ENCODE measurements around the gene TRAIP.

TRAIP gene

GRCh38 chr3:49813497-49814174, 42.7 kb downstream of the TRAIP start, which contains the start of gene UBA7:
Gene UBA7, minus strand, starts transcription at chr3:49813953. Its CDS starts 166 bp downstream, at chr3:49813787.
- no peak for FAIRE-seq

- FAIRE-seq, result no peak
These were observed 43.4 kb downstream of the TRAIP start for GRCh38 chr3:49812916-49813496.

GRCh38 chr3:49807431-49808114, 48.8 kb downstream of the TRAIP start:
- no peak for FAIRE-seq

DNA sequence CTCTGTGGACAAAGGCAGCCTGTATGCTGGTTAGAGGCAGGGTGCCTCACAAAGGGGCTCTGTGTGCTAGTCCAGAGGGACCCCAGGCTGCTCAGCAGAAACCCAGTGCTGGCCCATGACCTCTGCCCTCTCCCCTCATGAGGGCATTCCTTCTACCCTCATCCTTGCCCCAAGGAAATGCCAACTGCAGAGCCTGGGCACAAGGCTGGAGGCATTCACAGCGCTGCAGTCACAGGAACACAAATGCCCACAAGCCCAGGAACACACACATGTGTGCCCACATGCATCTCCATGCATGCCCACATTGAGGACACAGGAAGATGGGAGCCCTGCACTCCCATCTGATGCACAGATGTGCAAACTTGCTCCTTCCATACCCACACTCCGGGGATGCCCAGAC, 49.5 kb downstream of the TRAIP start:
- no peak for FAIRE-seq

- no peak for FAIRE-seq
These were observed 50.3 kb downstream of the TRAIP start for GRCh38 chr3:49805897-49806701.

DNA sequence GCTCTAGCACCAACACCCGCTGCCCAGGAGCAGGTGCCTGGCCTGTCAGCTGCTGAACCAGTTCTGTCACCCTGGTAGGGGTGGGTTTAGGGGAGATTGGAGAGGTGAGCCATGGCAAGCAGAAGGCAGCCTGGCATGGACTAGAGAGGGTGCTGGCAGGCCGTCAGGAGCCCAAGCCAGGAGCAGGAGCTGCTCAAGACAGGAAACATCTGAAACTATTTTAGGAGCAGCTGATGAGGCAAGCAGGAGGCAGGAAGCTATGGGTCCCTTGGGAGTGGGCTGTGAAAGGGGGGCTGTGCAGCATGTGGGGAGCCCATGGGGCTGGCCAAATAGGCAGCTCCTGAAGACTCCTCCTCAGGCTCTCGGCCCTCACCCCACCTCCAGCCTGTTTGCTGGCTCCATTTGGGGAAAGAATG, 51.0 kb downstream of the TRAIP start:
- FAIRE-seq, result no peak

DNA sequence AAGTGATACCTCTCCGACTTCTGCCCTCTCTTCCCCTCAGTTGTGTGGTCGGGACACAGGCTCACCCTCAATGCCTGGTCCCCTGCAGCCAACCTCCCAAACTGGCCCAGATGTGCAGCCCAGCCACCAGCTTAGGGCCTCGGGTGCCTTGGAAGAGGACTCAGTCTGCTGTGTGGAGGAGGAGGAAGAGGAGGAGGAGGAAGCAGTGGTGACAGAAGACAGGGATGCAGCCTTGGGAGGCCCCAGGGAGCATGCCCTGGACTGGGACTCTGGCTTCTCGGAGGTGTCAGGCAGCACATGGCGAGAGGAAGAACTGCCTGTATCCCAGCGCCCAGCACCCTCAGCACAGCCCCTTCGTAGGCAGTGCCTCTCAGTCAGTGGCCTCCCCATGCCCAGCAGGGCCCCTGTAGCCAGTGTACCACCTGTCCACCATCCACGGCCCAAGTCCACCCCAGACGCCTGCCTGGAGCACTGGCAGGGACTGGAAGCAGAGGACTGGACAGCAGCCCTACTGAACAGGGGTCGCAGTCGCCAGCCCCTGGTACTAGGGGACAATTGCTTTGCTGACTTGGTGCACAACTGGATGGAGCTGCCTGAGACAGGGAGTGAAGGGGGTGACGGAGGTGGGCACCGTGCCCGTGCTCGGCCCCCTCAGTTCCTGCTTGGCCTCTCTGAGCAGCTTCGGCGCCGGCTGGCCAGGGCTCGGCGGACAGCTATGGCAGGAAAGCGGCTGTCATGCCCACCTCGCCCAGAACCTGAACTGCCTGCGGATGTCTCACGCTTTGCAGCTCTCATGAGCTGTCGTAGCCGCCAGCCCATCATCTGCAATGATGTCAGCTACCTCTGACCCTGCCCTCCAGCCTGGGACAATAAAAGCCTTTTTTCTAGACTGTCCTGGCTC, 52.0 kb downstream of the TRAIP start:
- no peak for FAIRE-seq

DNA sequence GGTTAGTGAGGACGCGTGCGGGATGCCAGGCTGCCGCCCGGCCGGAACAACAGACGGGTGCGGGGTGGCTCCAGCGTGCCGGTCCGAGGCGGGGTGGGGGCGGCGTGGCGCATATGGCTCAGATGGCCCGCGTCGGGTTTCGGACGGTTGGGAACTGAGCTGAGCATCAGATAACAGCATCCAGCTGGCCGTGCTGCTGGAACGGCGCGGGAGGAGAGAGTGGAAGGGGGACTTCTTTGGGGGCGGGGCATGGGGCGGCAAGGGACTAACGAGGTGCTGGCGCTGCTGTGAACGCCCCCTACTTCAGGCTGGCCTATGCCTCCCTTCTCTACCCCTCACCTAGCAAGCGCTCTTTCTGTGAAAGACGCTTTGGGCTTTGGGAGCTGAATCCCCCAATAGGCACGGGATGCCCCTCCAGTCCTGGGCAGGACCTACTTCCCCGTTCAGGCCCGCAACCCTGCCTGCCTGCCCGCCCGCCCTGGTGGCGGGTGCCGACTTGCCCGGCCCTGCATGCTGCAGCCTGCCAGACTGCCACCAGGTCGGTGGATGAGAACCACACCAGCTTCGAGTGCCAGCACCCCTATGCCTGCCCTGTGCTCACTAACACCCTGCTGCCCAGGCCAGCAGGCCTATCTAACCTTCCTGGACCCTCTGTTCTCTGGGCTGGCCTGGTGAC, 52.8 kb downstream of the TRAIP start:
- no peak for FAIRE-seq

DNA sequence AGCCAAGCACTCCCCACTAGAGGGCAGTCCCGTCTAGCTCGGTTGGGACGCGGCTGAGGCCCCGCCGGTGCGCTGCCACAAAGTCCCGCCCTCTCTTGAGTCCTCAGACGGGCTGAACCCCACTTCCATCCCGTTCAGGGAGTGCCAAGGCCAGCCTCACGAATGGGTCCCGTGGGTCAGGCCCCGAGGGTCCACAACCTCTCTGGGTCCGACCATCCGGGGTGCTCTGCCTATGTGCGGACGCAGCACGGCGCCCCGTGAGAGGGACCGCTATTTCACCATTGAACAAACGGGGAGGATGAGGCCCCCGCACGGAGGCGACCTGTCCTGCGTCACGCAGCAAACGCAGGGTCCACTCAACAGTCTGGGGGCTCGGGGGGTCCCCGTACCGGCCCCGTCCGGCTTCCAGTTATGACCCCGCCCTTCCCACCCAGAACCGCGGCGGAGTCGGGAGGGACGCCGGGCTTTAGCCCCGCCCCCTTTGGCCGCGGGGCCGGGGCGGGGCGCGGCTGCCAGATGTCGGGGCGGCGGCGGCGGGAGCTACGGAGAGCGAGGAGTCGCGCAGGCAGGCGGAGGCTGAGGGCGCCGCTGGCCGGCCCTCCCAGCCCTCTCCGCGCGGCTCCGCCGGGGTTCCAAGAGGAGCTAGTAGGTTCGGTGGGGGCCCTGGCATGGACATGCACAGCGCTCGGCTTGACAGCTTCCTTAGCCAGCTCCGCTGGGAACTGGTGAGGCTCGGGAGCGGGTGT, 53.5 kb downstream of the TRAIP start, which contains the start of gene INKA1:
TSS of gene INKA1 (plus strand) at position 543 of the 746 bp plus-strand sequence. CDS start at position 675, 132 bp downstream.
- FAIRE-seq, result no peak

GRCh38 chr3:49801160-49801559, 55.2 kb downstream of the TRAIP start:
- FAIRE-seq, result no peak

GRCh38 chr3:49799761-49800160, 56.6 kb downstream of the TRAIP start, which contains the start of gene CDHR4:
Gene CDHR4, minus strand, starts transcription at chr3:49799873. Its CDS starts 61 bp downstream, at chr3:49799812.
- FAIRE-seq, result no peak

DNA sequence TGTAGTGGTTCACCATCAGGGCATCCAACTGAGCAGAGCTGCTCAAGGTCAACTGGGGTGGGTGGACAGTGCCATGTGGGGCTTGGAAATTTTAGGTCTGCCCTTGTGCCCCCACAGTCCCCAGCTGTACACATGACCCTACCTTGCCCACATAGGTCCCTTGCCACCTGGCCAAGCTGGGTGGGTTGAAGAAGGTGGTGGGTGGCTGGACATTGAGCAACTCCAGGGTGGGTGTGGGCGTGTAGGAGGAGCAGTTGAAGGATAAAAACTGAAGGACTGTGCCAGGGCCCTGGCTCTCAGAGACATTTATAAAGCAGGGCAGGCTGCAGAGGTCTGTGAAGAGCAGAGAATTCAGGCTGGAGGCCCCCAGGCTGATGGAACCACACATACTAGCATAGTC, 57.3 kb downstream of the TRAIP start:
- FAIRE-seq, result no peak

GRCh38 chr3:49794926-49795905, 61.1 kb downstream of the TRAIP start:
- FAIRE-seq, result no peak

DNA sequence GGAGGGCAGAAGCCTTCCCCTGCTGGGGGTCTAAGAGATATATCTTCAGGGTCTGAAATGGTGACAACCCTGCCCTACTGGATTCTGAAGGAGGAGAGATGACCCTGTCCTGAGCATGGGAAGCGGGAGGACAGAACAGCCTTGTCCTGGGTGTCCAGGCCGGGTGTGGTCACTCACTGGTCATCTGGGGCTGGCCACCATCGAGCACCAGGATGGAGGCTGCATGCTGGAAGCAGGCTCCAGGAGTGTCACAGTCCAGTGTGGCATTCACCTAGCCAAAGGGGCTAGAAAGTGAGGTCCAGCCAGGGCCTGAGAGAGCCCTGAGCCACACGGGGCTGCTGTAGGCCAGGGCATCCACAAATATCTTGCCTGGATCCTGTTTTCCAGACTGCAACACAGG, 61.9 kb downstream of the TRAIP start:
- FAIRE-seq, result no peak

- FAIRE-seq, result no peak
These were observed 62.8 kb downstream of the TRAIP start for GRCh38 chr3:49793486-49794085.

DNA sequence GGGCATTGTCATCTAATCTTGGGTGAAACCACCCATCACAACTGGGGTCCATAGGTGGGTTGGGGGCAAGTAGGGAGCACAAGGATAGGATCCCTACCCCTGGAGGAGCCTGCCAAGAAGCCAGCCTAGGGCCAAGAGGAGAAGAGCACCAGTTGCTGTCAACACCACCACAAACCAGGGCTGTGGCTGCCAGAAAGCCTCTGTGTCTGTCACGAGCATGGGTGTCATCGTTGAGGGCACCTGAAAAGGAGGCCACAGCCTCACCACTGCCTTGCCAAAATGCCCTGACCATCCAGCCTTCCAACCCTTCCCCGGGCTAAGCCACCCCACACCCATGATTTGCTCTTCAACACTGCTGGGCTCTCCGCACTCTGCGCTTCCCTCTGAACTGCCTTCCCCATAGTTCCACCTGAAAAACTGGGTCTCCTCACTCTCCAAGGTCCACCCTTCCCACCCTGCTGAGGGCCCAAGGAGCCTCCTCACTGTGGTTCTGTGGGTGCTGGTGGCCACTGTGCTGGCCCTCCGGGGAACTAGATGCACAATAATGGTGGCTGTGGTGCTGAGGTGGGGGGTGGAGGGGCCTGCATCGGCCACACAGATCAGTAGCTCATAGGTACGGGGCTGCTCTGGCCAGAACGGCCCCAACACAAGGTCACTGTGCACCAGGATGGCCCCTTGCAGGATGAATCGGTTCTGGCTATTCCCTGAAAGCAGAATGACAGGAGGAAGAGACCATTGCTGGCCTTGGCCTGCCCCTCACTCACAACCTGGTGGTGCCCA, 63.8 kb downstream of the TRAIP start:
- FAIRE-seq, result no peak

GRCh38 chr3:49791571-49791970, 64.8 kb downstream of the TRAIP start:
- no peak for FAIRE-seq

Data from colon (tissue), 2 donors.